ENCODE measurements around the gene TP53. TPM values are rescaled to one million over a fixed set of nuclear protein-coding genes. Genes with fewer than 3 reads are reported as not detected.

Gene TP53
- 10 to 100 TPM; 45.1 to 75.9 (median 70.2) TPM for polyA plus RNA-seq (ENCODE audit: insufficient read length in 4 of 4)

GRCh38 chr17:7687072-7687907 lies at the start of gene TP53:
Gene TP53, minus strand, starts transcription at chr17:7687490. Its CDS starts 10,896 bp downstream, at chr17:7676594.
- DNase-seq (ENCODE audit: low read depth in 4 of 4, low spot score in 3 of 4), result peak; percentile 82 to 86 (median 83)

GRCh38 chr17:7732981-7733539 lies 45.8 kb upstream of the TP53 start:
- DNase-seq (ENCODE audit: low read depth in 4 of 4, low spot score in 3 of 4), result no peak

GRCh38 chr17:7729816-7730215 lies 42.5 kb upstream of the TP53 start:
- DNase-seq (ENCODE audit: low read depth in 4 of 4, low spot score in 3 of 4), result no peak

- no peak for DNase-seq (ENCODE audit: low read depth in 4 of 4, low spot score in 3 of 4)
These were observed 40.6 kb upstream of the TP53 start for GRCh38 chr17:7727886-7728285.

- no peak for DNase-seq (ENCODE audit: low read depth in 4 of 4, low spot score in 3 of 4)
These were observed 34.3 kb upstream of the TP53 start for GRCh38 chr17:7721612-7722011.

GRCh38 chr17:7720125-7720524 lies 32.8 kb upstream of the TP53 start:
- no peak for DNase-seq (ENCODE audit: low read depth in 4 of 4, low spot score in 3 of 4)

GRCh38 chr17:7719661-7720060 lies 32.4 kb upstream of the TP53 start:
- DNase-seq (ENCODE audit: low read depth in 4 of 4, low spot score in 3 of 4), result no peak

- DNase-seq (ENCODE audit: low read depth in 4 of 4, low spot score in 3 of 4), result no peak
These were observed 30.6 kb upstream of the TP53 start for GRCh38 chr17:7717756-7718350.

- peak; percentile 82 to 93 (median 88) for DNase-seq (ENCODE audit: low read depth in 4 of 4, low spot score in 3 of 4)
These were observed 29.8 kb upstream of the TP53 start, which contains the start of gene DNAH2 for GRCh38 chr17:7716901-7717755. Gene DNAH2, plus strand, starts transcription at chr17:7717744. Its CDS starts 1,991 bp downstream, at chr17:7719735.

- DNase-seq (ENCODE audit: low read depth in 4 of 4, low spot score in 3 of 4), result no peak
These were observed 28.9 kb upstream of the TP53 start for GRCh38 chr17:7715936-7716886.

GRCh38 chr17:7714721-7715594 lies 27.7 kb upstream of the TP53 start:
- no peak for DNase-seq (ENCODE audit: low read depth in 4 of 4, low spot score in 3 of 4)

- no peak for DNase-seq (ENCODE audit: low read depth in 4 of 4, low spot score in 3 of 4)
These were observed 26.5 kb upstream of the TP53 start for GRCh38 chr17:7713782-7714181.

GRCh38 chr17:7712111-7712771 lies 25.0 kb upstream of the TP53 start:
- no peak for DNase-seq (ENCODE audit: low read depth in 4 of 4, low spot score in 3 of 4)

- no peak for DNase-seq (ENCODE audit: low read depth in 4 of 4, low spot score in 3 of 4)
These were observed 23.9 kb upstream of the TP53 start for GRCh38 chr17:7711051-7711755.

- DNase-seq (ENCODE audit: low read depth in 4 of 4, low spot score in 3 of 4), result no peak
These were observed 23.0 kb upstream of the TP53 start for GRCh38 chr17:7710301-7710700.

GRCh38 chr17:7709031-7709430 lies 21.7 kb upstream of the TP53 start:
- no peak for DNase-seq (ENCODE audit: low read depth in 4 of 4, low spot score in 3 of 4)
